Measurements from ENCODE around the gene ABCB4.
A peak's percentile ranks its signal among the peaks of the same experiment; 100 is the strongest.

ABCB4 gene

DNA sequence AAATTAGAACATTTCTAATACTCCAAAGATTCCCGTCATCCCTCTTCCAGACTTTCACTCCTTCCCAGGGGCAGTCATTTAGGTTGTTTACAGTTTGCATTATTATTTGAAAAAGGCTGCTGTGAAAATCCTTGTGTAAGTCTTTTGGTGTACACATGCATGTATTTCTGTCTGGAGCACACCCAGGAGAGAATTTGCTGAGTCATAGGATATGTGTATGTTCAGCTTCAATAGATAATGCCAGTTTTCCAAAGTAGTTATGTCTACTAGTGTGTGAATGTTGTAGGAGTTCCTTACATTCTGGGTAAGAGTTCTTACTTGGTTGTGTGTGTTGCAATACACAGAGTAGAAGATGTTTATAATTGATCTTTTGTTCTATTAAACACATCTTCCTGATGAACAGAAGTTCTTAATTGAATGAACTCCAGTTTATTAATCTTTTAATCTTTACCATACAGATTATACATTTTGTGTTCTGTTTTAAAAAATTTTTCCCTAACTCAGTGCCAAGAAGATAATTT is 104.8 kb downstream of the ABCB4 start:
- DNase-seq (ENCODE audit: low read depth, low spot score) = no peak
- no peak overlapping the region for H3K4me3 ChIP-seq (ENCODE audit: low read length)

DNA sequence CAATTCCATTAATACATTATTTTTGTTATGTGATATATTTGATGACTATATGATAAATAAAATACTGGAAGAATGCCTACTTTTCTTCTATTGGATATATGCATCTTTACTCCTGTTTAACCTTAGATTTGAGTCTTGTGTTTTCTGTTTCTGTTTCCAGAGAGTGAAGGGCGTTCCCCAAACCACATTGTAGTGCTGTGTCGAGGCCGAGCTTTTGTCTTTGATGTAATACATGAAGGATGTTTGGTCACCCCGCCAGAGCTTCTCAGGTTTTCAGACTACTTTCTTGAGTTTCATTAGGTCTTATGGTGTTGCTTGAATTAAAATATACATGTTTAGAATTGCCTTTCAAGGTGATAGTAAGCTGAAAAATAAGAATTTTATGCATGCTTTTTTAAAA is 106.3 kb downstream of the ABCB4 start:
- H3K4me3 ChIP-seq (ENCODE audit: low read length) = no peak overlapping the region
- no peak for DNase-seq (ENCODE audit: low read depth, low spot score)

- DNase-seq (ENCODE audit: low read depth, low spot score) = no peak
- no peak overlapping the region for H3K4me3 ChIP-seq (ENCODE audit: low read length)
These were observed 111.2 kb downstream of the ABCB4 start for GRCh38 chr7:87364246-87364645.

DNA sequence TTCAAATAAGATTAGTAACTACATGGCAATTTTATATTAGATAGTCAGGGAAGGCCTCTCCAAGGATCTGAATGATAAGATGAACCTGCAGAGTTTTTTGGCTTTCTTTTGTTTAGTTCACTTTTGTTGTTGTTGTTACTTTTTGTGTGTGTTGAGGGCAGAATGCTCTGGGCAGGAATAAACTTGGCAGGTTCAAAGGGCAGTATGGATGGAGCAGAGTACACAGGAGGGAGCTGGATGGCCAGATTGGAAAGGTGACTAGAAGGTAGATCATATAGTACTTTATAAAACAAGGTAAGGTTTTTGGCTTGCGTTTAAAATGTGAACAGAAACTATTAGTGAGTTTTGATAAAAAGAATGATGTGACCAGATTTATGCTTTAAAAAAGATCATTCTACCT is 112.1 kb downstream of the ABCB4 start:
- no peak for DNase-seq (ENCODE audit: low read depth, low spot score)
- H3K4me3 ChIP-seq (ENCODE audit: low read length) = no peak overlapping the region

DNA sequence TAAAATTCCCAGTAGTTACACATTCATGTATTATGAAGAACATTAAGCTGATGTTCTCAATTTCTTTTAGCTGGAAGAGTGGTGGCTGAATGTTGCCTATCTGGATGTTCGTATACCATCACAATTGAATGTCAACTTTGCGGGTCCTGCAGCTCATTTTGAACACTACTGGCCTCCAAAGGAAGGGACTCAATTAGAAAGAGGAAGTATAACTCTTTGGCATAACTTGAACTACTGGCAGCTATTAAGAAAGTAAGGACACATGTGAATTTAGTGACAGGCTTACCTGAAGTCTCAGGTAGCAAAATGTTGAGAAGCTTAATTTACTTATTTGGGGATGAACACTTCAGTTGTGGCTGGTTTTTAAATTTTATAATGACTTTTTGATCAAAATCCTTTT is 114.2 kb downstream of the ABCB4 start:
- no peak overlapping the region for H3K4me3 ChIP-seq (ENCODE audit: low read length)
- DNase-seq (ENCODE audit: low read depth, low spot score) = no peak

- no peak overlapping the region for H3K4me3 ChIP-seq (ENCODE audit: low read length)
- no peak for DNase-seq (ENCODE audit: low read depth, low spot score)
These were observed 116.1 kb downstream of the ABCB4 start for GRCh38 chr7:87359366-87359765.

DNA sequence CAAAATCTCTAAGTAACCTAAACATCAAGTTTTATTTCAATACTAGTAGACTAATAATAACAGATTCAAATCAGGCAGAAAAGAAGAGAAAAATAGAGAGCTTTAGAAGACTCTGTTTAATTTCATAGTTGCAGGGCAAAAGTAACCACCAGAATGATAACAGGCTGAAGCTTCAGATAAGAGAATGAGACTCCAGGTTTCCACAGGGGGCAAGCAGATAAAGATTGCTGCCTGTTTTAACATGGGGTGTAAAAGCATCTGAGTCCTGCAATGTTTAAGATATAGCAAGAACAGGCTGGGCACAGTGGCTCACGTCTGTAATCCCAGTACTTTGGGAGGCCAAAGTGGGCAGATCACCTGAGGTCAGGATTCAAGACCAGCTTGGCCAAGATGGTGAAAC is 119.0 kb downstream of the ABCB4 start:
- H3K4me3 ChIP-seq (ENCODE audit: low read length) = no peak overlapping the region

DNA sequence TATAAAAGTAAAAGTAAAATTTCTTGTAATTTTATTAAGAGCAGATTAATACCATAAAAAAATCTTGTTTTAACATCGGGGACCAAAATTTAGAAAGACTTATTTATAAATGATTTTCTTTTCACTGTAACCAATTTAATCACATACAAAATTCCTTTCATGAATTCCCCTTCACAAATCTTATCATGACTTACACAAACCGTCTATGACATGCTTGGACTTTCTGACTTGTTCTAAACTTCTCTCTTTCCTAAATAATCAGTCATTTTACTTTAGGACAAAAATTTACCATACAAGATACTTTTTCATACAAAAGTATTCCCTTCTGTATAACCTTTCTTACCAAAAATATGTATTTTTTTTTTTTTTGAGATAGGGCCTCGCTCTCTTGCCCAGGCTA is 120.7 kb downstream of the ABCB4 start:
- H3K4me3 ChIP-seq (ENCODE audit: low read length) = no peak overlapping the region
- peak; percentile 37 for DNase-seq (ENCODE audit: low read depth, low spot score)

More for the DNA sequence above, 119.0 kb downstream of the ABCB4 start:
- no peak for DNase-seq (ENCODE audit: low read depth, low spot score)
